Astrocyte (in vitro differentiated cells and primary cell): ENCODE results near the gene UGCG.

Experiments used
- CTCF ChIP-seq: IDR thresholded peaks from 2 replicates; pipeline ENCODE4 v1.5.1; 2011; ENCODE audit warnings: low read depth, mild to moderate bottlenecking, inconsistent platforms, low read length, moderate library complexity; ENCODE audit not compliant: insufficient read depth
- EZH2 ChIP-seq: IDR thresholded peaks from 2 replicates; pipeline ENCODE4 v1.6.1; 2012; ENCODE audit warnings: mild to moderate bottlenecking, low read length, inconsistent platforms; ENCODE audit not compliant: insufficient read depth

GRCh38 chr9:111924281-111924680 lies 27.7 kb downstream of the UGCG start:
- TF ChIP-seq CTCF: no peak
- no peak for TF ChIP-seq EZH2
